Gastrocnemius medialis (tissue), 4 donors: ENCODE measurements around the gene SLC66A2.

Experiments used
- POLR2A ChIP-seq, 2 donors: fragments of 450-650 bp; IDR thresholded peaks; one replicate each; pipeline ENCODE4 v1.6.1; 2017; ENCODE audit warnings: antibody characterized with exemption in 2 of 2, mild to moderate bottlenecking in 2 of 2, moderate library complexity in 2 of 2
- TF ChIP-seq, protein P1 (sequence below), 5 experiments: fragments of 450-650 bp in 3 of 5; fragments of 200-600 bp in 2 of 5; sonication (generic) in 2 of 5; IDR thresholded peaks in 4 of 5; conservative IDR thresholded peaks in 1 of 5; 1 replicate in 4 of 5; 2 replicates in 1 of 5; pipeline ENCODE4 v1.5.1; 2016 to 2019; ENCODE audit warnings: antibody characterized with exemption in 5 of 5, mild to moderate bottlenecking in 3 of 5, moderate library complexity in 3 of 5

DNA sequence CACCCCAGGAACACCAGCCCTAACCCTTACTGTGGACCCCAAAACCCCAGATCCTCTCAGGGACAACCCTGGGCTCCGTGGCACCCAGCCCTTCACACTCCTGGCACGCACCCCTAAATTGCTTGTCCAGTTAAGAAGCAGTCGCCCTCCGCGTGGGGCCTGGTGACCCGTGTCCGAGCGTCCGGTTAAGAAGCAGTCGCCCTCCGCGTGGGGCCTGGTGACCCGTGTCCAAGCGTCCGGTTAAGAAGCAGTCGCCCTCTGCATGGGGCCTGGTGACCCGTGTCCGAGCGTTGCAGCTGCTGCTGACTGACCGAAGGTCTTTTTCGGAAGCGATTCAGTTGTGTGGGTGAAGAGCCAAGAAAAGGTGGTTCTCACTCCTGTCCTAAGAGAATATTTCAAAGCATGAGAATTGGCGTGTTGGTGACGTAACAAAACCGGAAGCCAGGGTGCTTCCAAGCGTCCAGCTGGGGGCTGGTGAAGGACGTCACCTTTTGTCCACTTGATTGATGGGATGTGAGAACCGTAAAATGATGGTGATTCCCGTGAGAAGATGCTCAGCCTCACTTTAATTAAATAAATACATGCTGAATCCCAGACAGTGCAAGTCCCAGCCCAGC, 83.2 kb downstream of the SLC66A2 start:
- TF ChIP-seq, protein P1, sequence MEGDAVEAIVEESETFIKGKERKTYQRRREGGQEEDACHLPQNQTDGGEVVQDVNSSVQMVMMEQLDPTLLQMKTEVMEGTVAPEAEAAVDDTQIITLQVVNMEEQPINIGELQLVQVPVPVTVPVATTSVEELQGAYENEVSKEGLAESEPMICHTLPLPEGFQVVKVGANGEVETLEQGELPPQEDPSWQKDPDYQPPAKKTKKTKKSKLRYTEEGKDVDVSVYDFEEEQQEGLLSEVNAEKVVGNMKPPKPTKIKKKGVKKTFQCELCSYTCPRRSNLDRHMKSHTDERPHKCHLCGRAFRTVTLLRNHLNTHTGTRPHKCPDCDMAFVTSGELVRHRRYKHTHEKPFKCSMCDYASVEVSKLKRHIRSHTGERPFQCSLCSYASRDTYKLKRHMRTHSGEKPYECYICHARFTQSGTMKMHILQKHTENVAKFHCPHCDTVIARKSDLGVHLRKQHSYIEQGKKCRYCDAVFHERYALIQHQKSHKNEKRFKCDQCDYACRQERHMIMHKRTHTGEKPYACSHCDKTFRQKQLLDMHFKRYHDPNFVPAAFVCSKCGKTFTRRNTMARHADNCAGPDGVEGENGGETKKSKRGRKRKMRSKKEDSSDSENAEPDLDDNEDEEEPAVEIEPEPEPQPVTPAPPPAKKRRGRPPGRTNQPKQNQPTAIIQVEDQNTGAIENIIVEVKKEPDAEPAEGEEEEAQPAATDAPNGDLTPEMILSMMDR (IDR thresholded peaks at IDR 0.05 in 4 of 5, conservative IDR thresholded peaks at IDR 0.05 in 1 of 5) = no peak
- no peak for TF ChIP-seq POLR2A (IDR thresholded peaks at IDR 0.05)
